Spinal cord (tissue), 10 donors: Measurements from ENCODE around the gene ST3GAL3. TPM values are rescaled to one million over a fixed set of nuclear protein-coding genes. Genes with fewer than 3 reads are reported as not detected.
"Not testable (repeated sequence)": the region's sequence is repeated elsewhere in the genome, so short reads cannot be mapped to it uniquely, and the experiment has no call there.

Experiments used
- DNase-seq, 6 donors: peaks; one replicate each; pipeline versions ENCODE4 v3.0.0 to v3.0.0-alpha.2; 2013 to 2015; ENCODE audit warnings: low spot score in 6 of 6, low read depth in 4 of 6
- H3K27ac ChIP-seq: one replicate; pipeline ENCODE4 v1.5.1; 2013; ENCODE audit warnings: low read depth, low read length, control low read depth
- H3K27me3 ChIP-seq: one replicate; pipeline ENCODE4 v1.6.1; 2013; ENCODE audit warnings: low read length; ENCODE audit not compliant: control insufficient read depth, insufficient read depth
- H3K36me3 ChIP-seq: one replicate; pipeline ENCODE4 v1.6.1; 2013; ENCODE audit warnings: low read length; ENCODE audit not compliant: control insufficient read depth, insufficient read depth
- H3K4me1 ChIP-seq: one replicate; pipeline ENCODE4 v1.6.1; 2013; ENCODE audit warnings: low read length; ENCODE audit not compliant: control insufficient read depth, insufficient read depth
- H3K4me3 ChIP-seq: one replicate; pipeline ENCODE4 v1.5.1; 2013; ENCODE audit warnings: low read depth, low read length, control low read depth
- H3K9me3 ChIP-seq: one replicate; pipeline ENCODE4 v1.6.1; 2013; ENCODE audit warnings: low read length; ENCODE audit not compliant: control insufficient read depth, insufficient read depth
- WGBS: methylation state at CpG from one replicate; pipeline ENCODE4 v1.1.5; 2013; ENCODE audit warnings: missing lambda C conversion rate; ENCODE audit not compliant: insufficient coverage; 5-methylcytosine and 5-hydroxymethylcytosine counted together
- polyA plus RNA-seq, 2 donors: library from polyadenylated mRNA; unstranded; fragments of 120-200 nt; gene quantifications; one replicate each; pipeline ENCODE4 v1.2.1, GENCODE V29; 2013; ENCODE audit not compliant: insufficient read length in 2 of 2
- total RNA-seq, 2 donors: library from RNA; depleted of rRNA in 1 of 2; stranded (reverse); fragments of 120-200 nt in 1 of 2; fragments of >200 nt in 1 of 2; gene quantifications; one replicate each; pipeline versions ENCODE4 v1.2.3 to v1.2.4, GENCODE V29; 2013 to 2014
- donor health status: healthy.

Gene ST3GAL3
- total and polyA plus RNA-seq, 4 donors = 29.6 to 71.0 (median 52.9) TPM

DNA sequence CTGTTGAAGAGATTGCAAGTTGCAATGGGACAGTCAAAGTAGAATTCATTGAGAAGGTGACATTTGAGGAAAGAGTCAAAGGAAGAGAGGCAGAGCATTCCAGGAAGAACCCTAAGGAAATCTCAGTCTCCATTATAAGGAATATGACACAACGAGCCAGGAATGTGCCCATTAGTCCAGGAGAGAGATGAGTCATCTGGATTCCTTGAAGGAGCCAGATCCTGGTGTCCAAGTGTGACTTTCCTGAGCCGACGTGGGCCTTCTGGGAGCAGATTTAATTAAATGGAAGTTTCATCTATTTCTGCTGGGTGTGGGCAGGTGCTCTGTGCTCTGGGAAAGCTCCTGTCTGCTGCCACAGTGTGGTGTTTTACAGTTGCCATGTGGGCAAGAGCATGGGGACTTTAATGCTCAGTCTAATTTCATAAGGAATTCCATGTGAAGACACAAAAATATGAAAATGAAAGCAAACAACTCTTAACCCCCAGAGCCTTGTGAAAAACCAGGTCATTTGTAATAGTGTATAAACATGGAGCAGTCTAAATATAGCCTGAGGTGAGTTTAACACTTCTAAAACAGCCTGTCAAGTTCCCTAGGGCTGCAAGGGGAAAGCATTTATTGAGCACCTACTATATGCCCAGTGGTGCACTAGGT, 114.8 kb downstream of the ST3GAL3 start:
- DNase-seq = no peak
- Histone ChIP-seq H3K36me3 (peaks cover 6% of the 10 kb centered on the region), H3K9me3 (peaks cover 8% of the 10 kb centered on the region), H3K27ac (no peak overlapping the region), H3K4me3 (no peak overlapping the region), H3K4me1 (no peaks in the 10 kb centered on the region), H3K27me3 (no peaks in the 10 kb centered on the region)
- 83% methylated on average over 1 of the region's 3 CpGs for WGBS

DNA sequence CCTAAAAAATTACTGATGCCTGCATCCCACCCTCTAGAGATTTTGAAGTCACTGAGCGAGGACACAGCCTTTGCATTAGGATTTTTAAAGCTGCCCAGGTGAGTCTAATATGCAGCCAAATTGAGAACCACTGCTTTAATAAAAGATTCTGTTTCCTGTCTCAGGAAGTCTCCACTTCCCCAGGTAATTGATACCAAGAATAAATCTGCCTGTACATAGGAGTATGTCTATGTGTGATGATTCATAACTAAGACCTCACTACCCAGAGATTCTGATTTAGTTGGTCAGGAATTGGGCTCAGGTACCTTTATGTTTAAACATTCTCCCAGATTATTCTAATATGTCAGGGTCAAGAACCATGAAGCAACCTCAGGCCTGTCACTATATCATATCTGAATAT, 117.5 kb downstream of the ST3GAL3 start:
- DNase-seq = no peak
- WGBS = no CpG with 5 or more reads among the region's 1 CpG
- no peak overlapping the region for H3K27ac ChIP-seq
- H3K36me3 ChIP-seq = no peaks in the 10 kb centered on the region
- H3K4me1 ChIP-seq = no peaks in the 10 kb centered on the region
- H3K4me3 ChIP-seq = no peak overlapping the region
- H3K27me3 ChIP-seq = no peaks in the 10 kb centered on the region
- H3K9me3 ChIP-seq = no peaks in the 10 kb centered on the region

- WGBS = no CpG with 5 or more reads among the region's 1 CpG
- no peak for DNase-seq
Observed at GRCh38 chr1:43828574-43828973, 121.2 kb downstream of the ST3GAL3 start.

DNA sequence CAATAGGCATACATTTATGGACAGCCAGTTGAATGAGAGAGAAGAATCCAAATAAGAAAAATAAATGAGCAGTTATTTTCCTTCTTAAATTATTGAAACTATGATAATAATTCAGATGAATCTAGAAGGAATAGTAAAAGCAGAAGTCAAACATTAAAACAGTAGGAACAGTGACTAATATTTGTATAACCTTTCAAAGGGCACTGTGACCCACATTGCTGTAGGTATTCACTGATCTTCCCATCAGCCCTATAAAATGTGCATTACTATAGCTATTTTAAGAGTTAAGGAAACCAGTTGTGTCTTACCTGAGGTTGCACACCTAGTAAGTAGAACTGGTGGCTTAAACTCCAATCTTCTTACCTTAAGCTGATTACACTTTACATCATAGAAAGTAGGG, 123.5 kb downstream of the ST3GAL3 start:
- DNase-seq = no peak
- Histone ChIP-seq H3K27me3 (no peaks in the 10 kb centered on the region), H3K4me3 (no peak overlapping the region), H3K36me3 (no peaks in the 10 kb centered on the region), H3K27ac (no peak overlapping the region), H3K9me3 (no peaks in the 10 kb centered on the region), H3K4me1 (peaks cover 15% of the 10 kb centered on the region)

More at GRCh38 chr1:43828574-43828973, 121.2 kb downstream of the ST3GAL3 start:
- Histone ChIP-seq H3K9me3 (no peaks in the 10 kb centered on the region), H3K27ac (no peak overlapping the region), H3K4me1 (no peaks in the 10 kb centered on the region), H3K27me3 (no peaks in the 10 kb centered on the region), H3K36me3 (no peaks in the 10 kb centered on the region), H3K4me3 (no peak overlapping the region)

- Histone ChIP-seq H3K27ac (no peak overlapping the region), H3K27me3 (no peaks in the 10 kb centered on the region), H3K4me3 (no peak overlapping the region), H3K36me3 (no peaks in the 10 kb centered on the region), H3K4me1 (peaks cover 23% of the 10 kb centered on the region), H3K9me3 (no peaks in the 10 kb centered on the region)
- WGBS = 75% methylated on average over 1 of the region's 2 CpGs
- no peak for DNase-seq
Observed at GRCh38 chr1:43831851-43832250, 124.5 kb downstream of the ST3GAL3 start.

DNA sequence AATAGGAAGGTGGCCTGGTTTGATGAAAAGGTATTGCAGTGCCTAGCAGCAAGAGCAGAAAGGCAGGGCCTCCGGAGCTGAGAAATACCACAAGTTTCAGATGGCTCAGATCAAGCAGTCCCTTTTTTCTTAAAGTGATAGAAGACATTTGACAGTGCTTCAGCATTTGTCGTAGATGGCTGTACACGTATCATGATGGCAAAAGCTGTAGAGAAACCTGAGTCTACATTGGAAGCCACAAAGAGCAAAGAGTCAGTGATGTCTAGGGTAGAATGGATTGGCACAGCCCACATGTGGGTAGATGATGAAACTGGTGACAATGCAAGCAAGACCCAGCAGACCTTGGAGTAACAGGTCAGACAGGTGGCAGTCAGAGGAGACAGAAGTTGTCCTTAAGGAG, 124.9 kb downstream of the ST3GAL3 start:
- no peak overlapping the region for H3K27ac ChIP-seq
- 91% methylated on average over 3 of the region's 3 CpGs for WGBS

GRCh38 chr1:43832998-43833397, 125.7 kb downstream of the ST3GAL3 start:
- Histone ChIP-seq H3K4me1 (peaks cover 28% of the 10 kb centered on the region), H3K27ac (no peak overlapping the region)
- WGBS = 75% methylated on average over 1 of the region's 1 CpG

More for the DNA sequence above, 124.9 kb downstream of the ST3GAL3 start:
- Histone ChIP-seq H3K9me3 (no peaks in the 10 kb centered on the region), H3K36me3 (no peaks in the 10 kb centered on the region), H3K27me3 (no peaks in the 10 kb centered on the region), H3K4me3 (no peak overlapping the region), H3K4me1 (peaks cover 23% of the 10 kb centered on the region)
- DNase-seq = no peak

GRCh38 chr1:43833902-43834279, 126.6 kb downstream of the ST3GAL3 start:
- not testable (repeated sequence) for DNase-seq, H3K36me3 ChIP-seq, H3K27me3 ChIP-seq, H3K4me3 ChIP-seq, H3K9me3 ChIP-seq
- Histone ChIP-seq H3K4me1 (peaks cover 37% of the 10 kb centered on the region), H3K27ac (peak overlapping the region; percentile 4)
- 86% methylated on average over 8 of the region's 10 CpGs for WGBS

More at GRCh38 chr1:43832998-43833397, 125.7 kb downstream of the ST3GAL3 start:
- no peaks in the 10 kb centered on the region for H3K9me3 ChIP-seq
- no peaks in the 10 kb centered on the region for H3K27me3 ChIP-seq
- DNase-seq = no peak
- no peaks in the 10 kb centered on the region for H3K36me3 ChIP-seq
- H3K4me3 ChIP-seq = no peak overlapping the region

DNA sequence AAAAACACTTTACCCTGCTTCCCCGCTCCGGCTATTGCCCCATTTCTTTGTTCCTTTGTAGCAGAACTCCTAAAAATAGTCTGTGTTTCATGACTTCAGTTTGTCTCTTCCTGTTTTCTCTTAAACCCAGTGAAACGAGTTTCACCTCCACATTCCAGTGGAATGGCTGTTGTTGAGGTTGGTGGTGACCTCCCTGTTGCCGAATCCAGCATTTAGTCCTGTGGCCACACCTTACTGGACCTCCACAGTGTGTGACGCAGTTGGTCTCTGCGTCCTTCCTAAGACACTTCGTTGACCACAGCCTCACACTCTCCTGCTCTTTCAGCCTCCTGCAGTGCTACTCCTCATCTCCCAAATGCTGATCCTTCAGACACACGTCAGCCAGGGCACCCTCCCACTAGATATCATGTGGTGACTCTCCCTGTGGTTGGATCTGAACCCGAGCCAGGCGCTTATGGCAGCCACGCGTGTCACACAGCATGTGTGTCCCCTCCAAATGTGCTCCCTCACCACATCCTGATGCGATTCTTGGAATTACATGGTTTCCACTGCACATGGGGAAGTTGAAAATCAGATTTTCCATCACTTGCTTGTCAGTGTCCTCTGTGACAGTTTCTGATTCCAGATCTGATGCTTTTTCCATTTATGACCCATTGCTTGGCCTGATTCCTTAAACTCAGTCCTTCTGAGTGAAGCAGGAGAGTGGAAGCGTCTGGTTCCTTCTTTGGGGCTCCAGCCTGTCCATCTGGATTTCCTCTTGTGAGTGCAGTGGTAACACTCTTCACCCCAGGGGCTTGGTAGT, 127.1 kb downstream of the ST3GAL3 start:
- no peak overlapping the region for H3K4me3 ChIP-seq
- H3K27me3 ChIP-seq = no peaks in the 10 kb centered on the region
- WGBS = 84% methylated on average over 12 of the region's 14 CpGs
- no peaks in the 10 kb centered on the region for H3K9me3 ChIP-seq
- peak overlapping the region; percentile 4 for H3K27ac ChIP-seq
- H3K4me1 ChIP-seq = peaks cover 38% of the 10 kb centered on the region
- no peaks in the 10 kb centered on the region for H3K36me3 ChIP-seq
- DNase-seq = no peak
